NB4 (cell line): Measurements from ENCODE around the gene PLCH2.

Experiments used
- DNase-seq: peaks from one replicate; pipeline ENCODE4 v3.0.0; 2010; ENCODE audit warnings: low read depth
- H3K4me3 ChIP-seq: one replicate; pipeline ENCODE4 v1.5.1; 2011; ENCODE audit warnings: mild to moderate bottlenecking, low read depth, low read length, moderate library complexity
- CTCF ChIP-seq: IDR thresholded peaks from one replicate; pipeline ENCODE4 v1.5.1; 2012; ENCODE audit warnings: low read depth, low read length
- MAX ChIP-seq: IDR thresholded peaks from 2 replicates; pipeline ENCODE4 v1.6.1; 2011; ENCODE audit warnings: low read depth, low read length
- MYC ChIP-seq: IDR thresholded peaks from 2 replicates; pipeline ENCODE4 v1.6.1; 2011; ENCODE audit warnings: low read depth, low read length
- POLR2A ChIP-seq: IDR thresholded peaks from 2 replicates; pipeline ENCODE4 v1.6.1; 2011; ENCODE audit warnings: mild to moderate bottlenecking; ENCODE audit not compliant: insufficient read length; ENCODE audit errors: extremely low read depth

Gene PLCH2

GRCh38 chr1:2504225-2504948 is 28.3 kb downstream of the PLCH2 start:
- DNase-seq = no peak
- H3K4me3 ChIP-seq = no peak overlapping the region
- TF ChIP-seq CTCF = no peak
- no peak for TF ChIP-seq MYC
- TF ChIP-seq MAX = no peak
- TF ChIP-seq POLR2A = no peak

GRCh38 chr1:2504949-2505272 is 28.8 kb downstream of the PLCH2 start:
- DNase-seq = no peak
- no peak overlapping the region for H3K4me3 ChIP-seq
- TF ChIP-seq MAX = no peak
- TF ChIP-seq POLR2A = no peak

- no peak overlapping the region for H3K4me3 ChIP-seq
- no peak for DNase-seq
- TF ChIP-seq CTCF (no peak), POLR2A (no peak), MYC (no peak), MAX (no peak)
Measured at GRCh38 chr1:2505461-2505994, 29.4 kb downstream of the PLCH2 start.

- no peak overlapping the region for H3K4me3 ChIP-seq
- peak; percentile 20 for DNase-seq
- no peak for TF ChIP-seq MYC
- no peak for TF ChIP-seq MAX
- TF ChIP-seq CTCF = no peak
- TF ChIP-seq POLR2A = no peak
Measured at GRCh38 chr1:2506007-2506860, 30.1 kb downstream of the PLCH2 start.

GRCh38 chr1:2506901-2507565 is 30.9 kb downstream of the PLCH2 start:
- TF ChIP-seq MAX (no peak), POLR2A (no peak), CTCF (no peak), MYC (no peak)
- H3K4me3 ChIP-seq = no peak overlapping the region
- no peak for DNase-seq
